ENCODE results near the gene BICDL1. TPM values are rescaled to one million over a fixed set of nuclear protein-coding genes. Genes with fewer than 3 reads are reported as not detected.

The BICDL1 gene
- total RNA-seq, 1 donor from 2014 or later: 24.5 TPM

DNA sequence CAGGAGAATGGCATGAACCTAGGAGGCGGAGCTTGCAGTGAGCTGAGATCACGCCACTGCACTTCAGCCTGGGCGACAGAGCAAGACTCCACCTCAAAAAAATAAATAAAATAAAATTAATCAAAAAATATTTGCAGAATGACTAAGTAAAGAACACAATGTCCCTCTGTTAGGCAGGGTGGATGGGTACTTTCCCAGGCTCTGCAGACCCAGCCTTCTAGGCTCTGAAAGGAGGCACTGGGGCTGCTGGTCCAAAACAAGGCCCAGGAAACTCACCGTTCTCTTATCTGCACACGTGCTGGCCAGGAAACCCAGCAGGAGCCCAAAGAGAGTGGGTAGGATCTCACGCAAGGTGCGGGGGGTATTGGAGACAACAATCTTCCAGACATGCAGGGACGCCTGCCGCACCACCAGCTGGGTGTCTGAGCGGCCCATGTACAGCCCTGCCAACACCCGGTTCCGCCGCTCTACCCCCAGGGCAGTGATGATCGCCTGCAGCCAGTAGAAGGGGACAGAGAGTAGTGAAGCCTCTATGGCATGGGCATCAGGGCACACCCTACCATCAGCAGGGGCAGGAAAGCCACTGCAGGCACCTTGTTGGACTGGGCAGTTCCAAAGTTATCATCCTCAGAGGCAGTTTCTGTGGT is 153.3 kb downstream of the BICDL1 start:
- FAIRE-seq (no peak), DNase-seq (ENCODE audit: low spot score in 2 of 2) (no peak)

Small RNAs within 50 kb of the gene (small RNA-seq; reads per million reads assigned to genes)
- not detected for gene AC004812.1

Other genes starting within 250 kb of the BICDL1 start
- gene CIT, start 111.9 kb upstream of the BICDL1 start, total RNA-seq: 11.4 TPM
- gene RAB35, start 127.5 kb downstream of the BICDL1 start, total RNA-seq: 37.5 TPM
- gene GCN1, start 205.5 kb downstream of the BICDL1 start, total RNA-seq: 62.4 TPM
- 1,889 TPM for gene RPLP0, start 211.9 kb downstream of the BICDL1 start, total RNA-seq

All from frontal cortex (tissue), 4 donors.